Right lobe of liver (tissue), 5 donors: Measurements from ENCODE around the gene CDC26. TPM values are rescaled to one million over a fixed set of nuclear protein-coding genes. Genes with fewer than 3 reads are reported as not detected.

Source experiments
- total RNA-seq, 6 experiments: library from RNA; depleted of rRNA in 2 of 6; stranded (reverse); fragments of >200 nt in 2 of 6; fragmentation: NEBNext Ultra II Directional in 3 of 6; extraction: Animal tissue kit (Norgen Biotek cat#: 25700) in 3 of 6; gene quantifications; one replicate each; pipeline versions ENCODE4 v1.1.0 to v1.2.4, GENCODE V29; 2016 to 2023
- donor health status: DM: no; HTN: no; CAD: no.
- donor health status: DM: no; HTN: no; CAD: no.
- donor health status: DM: no; HTN: yes; CAD: no.
- donor health status: DM: no; HTN: yes; CAD: no.

Gene CDC26
- total RNA-seq, 6 experiments from 2014 or later: 16.0 to 21.7 (median 18.5) TPM

Other genes with a start within 250 kb of the CDC26 start
- 1 to 10 TPM in 1 of 6 experiments, under 1 TPM in 5; 0.28 to 1.1 (median 0.41) TPM for gene ZFP37, start 218.8 kb downstream of the CDC26 start, total RNA-seq
- 10 to 100 TPM; 11.5 to 43.4 (median 25.0) TPM for gene SLC31A2, start 124.6 kb downstream of the CDC26 start, total RNA-seq
- 10 to 100 TPM; 11.1 to 17.2 (median 12.8) TPM for gene FKBP15, start 54.3 kb downstream of the CDC26 start, total RNA-seq
- gene SLC31A1, start 54.0 kb downstream of the CDC26 start, total RNA-seq: 10 to 100 TPM; 48.0 to 92.6 (median 71.5) TPM
- gene PRPF4, start 86 bp upstream of the CDC26 start, total RNA-seq: 10 to 100 TPM in 3 of 6 experiments, 1 to 10 TPM in 3; 6.9 to 13.0 (median 10.1) TPM
- gene RNF183, start 27.8 kb upstream of the CDC26 start, total RNA-seq: under 1 TPM in 1 of 6 experiments, not detected in 5; 0.27 TPM
- 1 to 10 TPM in 5 of 6 experiments, under 1 TPM in 1; 0.81 to 3.5 (median 1.7) TPM for gene WDR31, start 64.7 kb upstream of the CDC26 start, total RNA-seq
- 1 to 10 TPM in 2 of 6 experiments, under 1 TPM in 4; 0.24 to 1.4 (median 0.78) TPM for gene BSPRY, start 74.0 kb upstream of the CDC26 start, total RNA-seq
- 10 to 100 TPM; 36.5 to 70.5 (median 67.1) TPM for gene HDHD3, start 101.4 kb upstream of the CDC26 start, total RNA-seq
- gene ALAD, start 125.7 kb upstream of the CDC26 start, total RNA-seq: 100 to 1,000 TPM in 2 of 6 experiments, 10 to 100 TPM in 4; 35.3 to 140 (median 73.6) TPM
- 10 to 100 TPM; 13.8 to 24.5 (median 16.6) TPM for gene POLE3, start 135.1 kb upstream of the CDC26 start, total RNA-seq
- 1 to 10 TPM in 1 of 6 experiments, under 1 TPM in 5; 0.40 to 1.0 (median 0.50) TPM for gene C9orf43, start 135.2 kb upstream of the CDC26 start, total RNA-seq
- 10 to 100 TPM; 19.0 to 60.3 (median 31.0) TPM for gene RGS3, start 188.2 kb upstream of the CDC26 start, total RNA-seq